HCT116 (cell line): ENCODE data around the gene FBXL17. TPM values are rescaled to one million over a fixed set of nuclear protein-coding genes. Genes with fewer than 3 reads are reported as not detected.

ENCODE experiments used
- ATAC-seq: fragments of 200-7000 bp; cut with Tn5 transposase; 2 replicates; pipeline ENCODE4 v1.9.1; 2020; ENCODE audit warnings: mild to moderate bottlenecking, moderate library complexity
- BruUV-seq: library from RNA; stranded (reverse); fragments of 400-500 nt; replicated peaks from 2 replicates; lab custom pipeline; 2021; lab: Mats Ljungman, UMichigan
- CTCF ChIA-PET: fragments of 300-600 bp; sonication (Branson Sonifier 250); formaldehyde crosslinking; loops from one replicate; lab custom pipeline; 2021; ENCODE audit warnings: antibody characterized with exemption; lab: Charles Lee
- POLR2A ChIA-PET: fragments of 300-600, 350-600 bp; sonication (Branson Sonifier 250); formaldehyde crosslinking; loops from one replicate; lab custom pipeline; 2021; ENCODE audit warnings: antibody characterized with exemption; lab: Charles Lee
- RAD21 ChIA-PET, 2 experiments: fragments of 300-600 bp; sonication (Branson Sonifier 250); formaldehyde crosslinking; loops; one replicate each; lab custom pipeline; 2023; ENCODE audit warnings: low total read pairs in 2 of 2; ENCODE audit not compliant: uncharacterized antibody in 2 of 2, unreplicated experiment in 2 of 2, low non-redundant PET in 1 of 2; lab: Charles Lee
- DNase-seq: peaks from one replicate; pipeline ENCODE4 v3.0.0-alpha.2; 2010; ENCODE audit warnings: low read depth, low spot score
- H2AFZ ChIP-seq: fragments of 200-600 bp; shearing (Covaris generic), sonication (generic); 2 replicates; pipeline ENCODE4 v1.6.1; 2017; ENCODE audit warnings: low read depth, mixed run types, mixed read lengths, antibody characterized with exemption, low read length; ENCODE audit not compliant: poor library complexity, severe bottlenecking
- H3K27ac ChIP-seq: 2 replicates; pipeline ENCODE4 v1.5.1; 2012; ENCODE audit warnings: low read depth, low read length
- H3K27me3 ChIP-seq: fragments of 200-600 bp; sonication (generic); 2 replicates; pipeline ENCODE4 v1.6.1; 2016; ENCODE audit warnings: mixed run types, low read length, mixed read lengths; ENCODE audit not compliant: insufficient read depth
- H3K36me3 ChIP-seq, 2 experiments: fragments of 200-500 bp in 1 of 2; fragments of 200-600 bp in 1 of 2; sonication (Bioruptor generic) in 1 of 2; sonication (generic) in 1 of 2; 2 replicates each; pipeline versions ENCODE4 v1.5.1 to v1.6.1; 2014 to 2016; ENCODE audit warnings: low read length in 2 of 2, inconsistent platforms in 1 of 2, mixed read lengths in 1 of 2, mixed run types in 1 of 2; ENCODE audit not compliant: insufficient read depth in 2 of 2, control insufficient read depth in 1 of 2
- H3K4me1 ChIP-seq, 2 experiments: fragments of 200-600 bp in 1 of 2; sonication (generic) in 1 of 2; 2 replicates each; pipeline versions ENCODE4 v1.5.1 to v1.6.1; 2012 to 2017; ENCODE audit warnings: low read length in 2 of 2, inconsistent platforms in 1 of 2, mild to moderate bottlenecking in 1 of 2, mixed read lengths in 1 of 2, mixed run types in 1 of 2, moderate library complexity in 1 of 2; ENCODE audit not compliant: insufficient read depth in 2 of 2, control insufficient read depth in 1 of 2
- H3K4me2 ChIP-seq: fragments of 200-600 bp; sonication (generic); 2 replicates; pipeline ENCODE4 v1.6.1; 2017; ENCODE audit warnings: mixed run types, low read length, mixed read lengths
- H3K4me3 ChIP-seq, 2 experiments: fragments of 200-600 bp in 1 of 2; sonication (generic) in 1 of 2; replicated peaks in 1 of 2; 2 replicates each; pipeline ENCODE4 v1.5.1; 2011 to 2016; ENCODE audit warnings: low read length in 2 of 2, control low read depth in 1 of 2, low read depth in 1 of 2, mild to moderate bottlenecking in 1 of 2, mixed read lengths in 1 of 2, mixed run types in 1 of 2
- H3K79me2 ChIP-seq: fragments of 200-600 bp; sonication (generic); 2 replicates; pipeline ENCODE4 v1.6.1; 2017; ENCODE audit warnings: mild to moderate bottlenecking, mixed run types, low read length, moderate library complexity, mixed read lengths; ENCODE audit not compliant: insufficient read depth
- H3K9ac ChIP-seq: fragments of 200-600 bp; sonication (generic); 2 replicates; pipeline ENCODE4 v1.6.1; 2016; ENCODE audit warnings: low read length, mixed read lengths
- H3K9me2 ChIP-seq: fragments of 200-600 bp; sonication (generic), shearing (Covaris generic); 2 replicates; pipeline ENCODE4 v1.6.1; 2017; ENCODE audit warnings: mixed run types, mild to moderate bottlenecking, moderate library complexity; ENCODE audit not compliant: insufficient read depth
- H3K9me3 ChIP-seq, 2 experiments: fragments of 200-500 bp in 1 of 2; fragments of 200-600 bp in 1 of 2; sonication (Bioruptor generic) in 1 of 2; sonication (generic) in 1 of 2; 2 replicates each; pipeline ENCODE4 v1.6.1; 2014 to 2017; ENCODE audit warnings: low read length in 2 of 2, mixed read lengths in 2 of 2, inconsistent platforms in 1 of 2, low read depth in 1 of 2, mild to moderate bottlenecking in 1 of 2, mixed run types in 1 of 2, moderate library complexity in 1 of 2; ENCODE audit not compliant: control insufficient read depth in 1 of 2, insufficient read depth in 1 of 2
- H4K20me1 ChIP-seq: fragments of 200-600 bp; sonication (generic), shearing (Covaris generic); 2 replicates; pipeline ENCODE4 v1.6.1; 2017; ENCODE audit warnings: mixed run types, mild to moderate bottlenecking, moderate library complexity; ENCODE audit not compliant: insufficient read depth
- ATF3 ChIP-seq: IDR thresholded peaks from 2 replicates; pipeline ENCODE4 v1.6.1; 2012
- CEBPB ChIP-seq: IDR thresholded peaks from 2 replicates; pipeline ENCODE4 v1.6.1; 2012; ENCODE audit warnings: low read depth
- CTCF ChIP-seq, 3 experiments: fragments of 200-600 bp in 1 of 3; sonication (generic) in 1 of 3; IDR thresholded peaks in 2 of 3; conservative IDR thresholded peaks in 1 of 3; 2 replicates each; pipeline ENCODE4 v1.5.1; 2012 to 2017; ENCODE audit warnings: low read depth in 2 of 3, low read length in 2 of 3, antibody characterized with exemption in 1 of 3, borderline replicate concordance in 1 of 3, control low read depth in 1 of 3, mild to moderate bottlenecking in 1 of 3, mixed read lengths in 1 of 3, mixed run types in 1 of 3, moderate library complexity in 1 of 3; ENCODE audit not compliant: insufficient read depth in 1 of 3
- ELF1 ChIP-seq: IDR thresholded peaks from 2 replicates; pipeline ENCODE4 v1.6.1; 2012; ENCODE audit warnings: low read depth, borderline replicate concordance
- EZH2 ChIP-seq: fragments of 200-600 bp; sonication (generic); IDR thresholded peaks from 2 replicates; pipeline ENCODE4 v1.6.1; 2017; ENCODE audit warnings: antibody characterized with exemption, mixed run types
- EZH2phosphoT487 ChIP-seq: fragments of 200-600 bp; IDR thresholded peaks from 2 replicates; pipeline ENCODE4 v1.6.1; 2018; ENCODE audit warnings: antibody characterized with exemption, borderline replicate concordance
- FOSL1 ChIP-seq: IDR thresholded peaks from 2 replicates; pipeline ENCODE4 v1.6.1; 2012; ENCODE audit warnings: low read depth
- MAX ChIP-seq: IDR thresholded peaks from 2 replicates; pipeline ENCODE4 v1.6.1; 2012
- POLR2A ChIP-seq: IDR thresholded peaks from 2 replicates; pipeline ENCODE4 v1.7.0; 2011; ENCODE audit warnings: borderline replicate concordance; ENCODE audit not compliant: insufficient read depth, insufficient read length; ENCODE audit errors: extremely low read depth
- POLR2AphosphoS5 ChIP-seq: IDR thresholded peaks from 2 replicates; pipeline ENCODE4 v1.6.1; 2011; ENCODE audit warnings: mild to moderate bottlenecking, low read depth, low read length, moderate library complexity
- RAD21 ChIP-seq: IDR thresholded peaks from 2 replicates; pipeline ENCODE4 v1.6.1; 2012; ENCODE audit warnings: low read depth, mild to moderate bottlenecking
- REST ChIP-seq: IDR thresholded peaks from 2 replicates; pipeline ENCODE4 v1.6.1; 2012; ENCODE audit warnings: low read depth
- SIN3A ChIP-seq: IDR thresholded peaks from 2 replicates; pipeline ENCODE4 v1.6.1; 2012; ENCODE audit warnings: low read depth
- SP1 ChIP-seq: IDR thresholded peaks from 2 replicates; pipeline ENCODE4 v1.6.1; 2012; ENCODE audit warnings: low read depth
- SRF ChIP-seq: IDR thresholded peaks from 2 replicates; pipeline ENCODE4 v1.6.1; 2012; ENCODE audit warnings: low read depth
- ZFX ChIP-seq: fragments of 450-650 bp; IDR thresholded peaks from 2 replicates; pipeline ENCODE4 v1.6.1; 2017
- ZNF274 ChIP-seq: fragments of 200-500 bp; sonication (Bioruptor generic); IDR thresholded peaks from 2 replicates; pipeline ENCODE4 v1.6.1; 2014; ENCODE audit warnings: mild to moderate bottlenecking, low read depth, low read length, inconsistent platforms
- intact Hi-C: fragments of 100-400 bp; cut with micrococcal nuclease; formaldehyde crosslinking; loops from 2 replicates; pipeline ENCODE4 v1.10.0; 2022
- total RNA-seq: library from RNA; stranded (reverse); gene quantifications from one replicate; pipeline ENCODE4 v1.2.1, GENCODE V29; 2021; ENCODE audit not compliant: unreplicated experiment
- TF ChIP-seq, protein P1 (sequence below): IDR thresholded peaks from 2 replicates; pipeline ENCODE4 v1.6.1; 2011; ENCODE audit warnings: mild to moderate bottlenecking, low read length, moderate library complexity; ENCODE audit not compliant: insufficient replicate concordance; ENCODE audit errors: extremely low read depth

The FBXL17 gene
- total RNA-seq, 1 experiment from 2014 or later, result 9.4 TPM

DNA sequence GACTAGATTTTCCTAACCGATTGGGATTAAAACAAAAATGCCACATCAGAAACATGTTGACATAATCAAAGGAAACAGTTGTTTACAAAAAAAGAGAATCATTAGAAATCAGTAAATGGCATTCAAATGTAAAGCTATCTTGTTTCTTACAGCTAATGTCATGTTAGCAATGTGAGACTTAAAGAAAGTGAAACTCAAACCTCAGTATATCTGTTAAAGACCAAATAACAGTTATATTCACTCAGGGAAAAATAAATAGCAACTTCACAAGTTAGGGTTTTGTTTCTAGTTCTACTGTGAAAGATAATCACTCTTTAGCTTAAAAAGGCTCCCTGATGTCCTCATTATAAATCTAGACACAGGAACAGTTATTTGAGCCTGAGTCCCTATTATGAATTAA is 521.9 kb downstream of the FBXL17 start:
- H3K4me2 ChIP-seq, result no peak overlapping the region
- no peak overlapping the region for H3K4me3 ChIP-seq
- ATAC-seq (no peak), DNase-seq (no peak)
- CTCF ChIA-PET, result no interaction called here
- H3K9me3 ChIP-seq, result no peaks in the 10 kb centered on the region
- no peaks in the 10 kb centered on the region for H4K20me1 ChIP-seq
- BruUV-seq, result TSS peak; percentile 33
- no peaks in the 10 kb centered on the region for H3K4me1 ChIP-seq
- POLR2A ChIA-PET, result no interaction called here
- H3K9me2 ChIP-seq, result no peaks in the 10 kb centered on the region
- H3K79me2 ChIP-seq, result no peaks in the 10 kb centered on the region
- no peaks in the 10 kb centered on the region for H3K27me3 ChIP-seq
- no peak overlapping the region for H2AFZ ChIP-seq
- no peak overlapping the region for H3K27ac ChIP-seq
- intact Hi-C loops, result no loop called here
- TF ChIP-seq EZH2 (no peak), EZH2phosphoT487 (no peak), RAD21 (no peak), ZNF274 (no peak), CEBPB (no peak), POLR2AphosphoS5 (no peak), FOSL1 (no peak), SP1 (no peak), POLR2A (no peak), ZFX (no peak), ELF1 (no peak), SIN3A (no peak), ATF3 (no peak), MAX (no peak), CTCF (IDR thresholded peaks at IDR 0.05 in 2 of 3, conservative IDR thresholded peaks at IDR 0.05 in 1 of 3; ENCODE audit: borderline replicate concordance in 1 of 3, insufficient read depth in 1 of 3, low read depth in 2 of 3, low read length in 2 of 3) (no peak), REST (no peak), SRF (no peak)
- TF ChIP-seq, protein P1, sequence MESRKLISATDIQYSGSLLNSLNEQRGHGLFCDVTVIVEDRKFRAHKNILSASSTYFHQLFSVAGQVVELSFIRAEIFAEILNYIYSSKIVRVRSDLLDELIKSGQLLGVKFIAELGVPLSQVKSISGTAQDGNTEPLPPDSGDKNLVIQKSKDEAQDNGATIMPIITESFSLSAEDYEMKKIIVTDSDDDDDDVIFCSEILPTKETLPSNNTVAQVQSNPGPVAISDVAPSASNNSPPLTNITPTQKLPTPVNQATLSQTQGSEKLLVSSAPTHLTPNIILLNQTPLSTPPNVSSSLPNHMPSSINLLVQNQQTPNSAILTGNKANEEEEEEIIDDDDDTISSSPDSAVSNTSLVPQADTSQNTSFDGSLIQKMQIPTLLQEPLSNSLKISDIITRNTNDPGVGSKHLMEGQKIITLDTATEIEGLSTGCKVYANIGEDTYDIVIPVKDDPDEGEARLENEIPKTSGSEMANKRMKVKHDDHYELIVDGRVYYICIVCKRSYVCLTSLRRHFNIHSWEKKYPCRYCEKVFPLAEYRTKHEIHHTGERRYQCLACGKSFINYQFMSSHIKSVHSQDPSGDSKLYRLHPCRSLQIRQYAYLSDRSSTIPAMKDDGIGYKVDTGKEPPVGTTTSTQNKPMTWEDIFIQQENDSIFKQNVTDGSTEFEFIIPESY, result no peak
- TF ChIP-seq, all 23 proteins: peak for 0
- RAD21 ChIA-PET, result no interaction called here
- Histone ChIP-seq H3K36me3 (no peaks in the 10 kb centered on the region), H3K9ac (no peak overlapping the region)
